MM.1S (cell line): ENCODE measurements around the gene ZFPM1.
"Not testable (repeated sequence)": the region's sequence is repeated elsewhere in the genome, so short reads cannot be mapped to it uniquely, and the experiment has no call there.

Source experiments
- DNase-seq: peaks from one replicate; pipeline ENCODE4 v3.0.0-alpha.2; 2015
- H2AFZ ChIP-seq: fragments of 300-600 bp; sonication (generic); 2 replicates; pipeline ENCODE4 v1.6.0; 2016; ENCODE audit warnings: antibody characterized with exemption, low read length
- H3F3A ChIP-seq: fragments of 300-600 bp; sonication (generic); 2 replicates; pipeline ENCODE4 v1.6.1; 2016; ENCODE audit warnings: mild to moderate bottlenecking, antibody characterized with exemption, low read length, moderate library complexity, mixed read lengths; ENCODE audit not compliant: insufficient read depth
- H3K27ac ChIP-seq: fragments of 300-600 bp; sonication (generic); 2 replicates; pipeline ENCODE4 v1.5.1; 2016; ENCODE audit warnings: mild to moderate bottlenecking, low read length
- H3K27me3 ChIP-seq: fragments of 300-600 bp; sonication (generic); replicated peaks from 2 replicates; pipeline ENCODE4 v1.6.0; 2016; ENCODE audit warnings: low read length; ENCODE audit not compliant: insufficient read depth
- H3K36me3 ChIP-seq: fragments of 300-600 bp; sonication (generic); replicated peaks from 2 replicates; pipeline ENCODE4 v1.6.1; 2016; ENCODE audit warnings: mild to moderate bottlenecking, low read length, mixed read lengths; ENCODE audit not compliant: insufficient read depth
- H3K4me1 ChIP-seq: fragments of 300-600 bp; sonication (generic); 2 replicates; pipeline ENCODE4 v1.6.1; 2016; ENCODE audit warnings: low read length, mixed read lengths
- H3K4me2 ChIP-seq: fragments of 300-600 bp; sonication (generic); 2 replicates; pipeline ENCODE4 v1.6.0; 2016; ENCODE audit warnings: low read depth, low read length
- H3K4me3 ChIP-seq: fragments of 300-600 bp; sonication (generic); 2 replicates; pipeline ENCODE4 v1.5.1; 2016; ENCODE audit warnings: low read length, mixed read lengths
- H3K79me2 ChIP-seq: fragments of 300-600 bp; sonication (generic); 2 replicates; pipeline ENCODE4 v1.6.1; 2016; ENCODE audit warnings: mixed run types, low read length, mixed read lengths
- H3K9ac ChIP-seq: fragments of 300-600 bp; sonication (generic); 2 replicates; pipeline ENCODE4 v1.6.1; 2016; ENCODE audit warnings: low read length, mixed read lengths
- H3K9me2 ChIP-seq: fragments of 300-600 bp; sonication (generic); replicated peaks from 2 replicates; pipeline ENCODE4 v1.6.1; 2016; ENCODE audit warnings: mild to moderate bottlenecking, low read length, mixed read lengths; ENCODE audit not compliant: insufficient read depth
- H3K9me3 ChIP-seq: fragments of 300-600 bp; sonication (generic); replicated peaks from 2 replicates; pipeline ENCODE4 v1.6.1; 2016; ENCODE audit warnings: mild to moderate bottlenecking, low read length, mixed read lengths; ENCODE audit not compliant: insufficient read depth
- H4K20me1 ChIP-seq: fragments of 300-600 bp; sonication (generic); 2 replicates; pipeline ENCODE4 v1.6.1; 2016; ENCODE audit warnings: mild to moderate bottlenecking, low read length, moderate library complexity, mixed read lengths; ENCODE audit not compliant: insufficient read depth
- CTCF ChIP-seq: fragments of 300-600 bp; sonication (generic); IDR thresholded peaks from 2 replicates; pipeline ENCODE4 v1.5.1; 2016; ENCODE audit warnings: antibody characterized with exemption, low read length, mixed read lengths
- EZH2 ChIP-seq: fragments of 300-600 bp; sonication (generic); optimal IDR thresholded peaks from 2 replicates; pipeline ENCODE3; 2017; ENCODE audit warnings: low read depth, mild to moderate bottlenecking, antibody characterized with exemption, low read length, mixed read lengths
- EZH2phosphoT487 ChIP-seq: fragments of 300-600 bp; sonication (generic); IDR thresholded peaks from 2 replicates; pipeline ENCODE4 v1.6.1; 2018; ENCODE audit warnings: antibody characterized with exemption, low read length

Gene ZFPM1

GRCh38 chr16:88516601-88517061 lies 63.6 kb downstream of the ZFPM1 start:
- no peak overlapping the region for H3K4me3 ChIP-seq
- H3K79me2 ChIP-seq = no peaks in the 10 kb centered on the region
- H3K4me2 ChIP-seq = no peak overlapping the region
- H3K36me3 ChIP-seq = no peaks in the 10 kb centered on the region
- H3K4me1 ChIP-seq = no peaks in the 10 kb centered on the region
- H3F3A ChIP-seq = no peaks in the 10 kb centered on the region
- DNase-seq = no peak
- H3K9me3 ChIP-seq = no peaks in the 10 kb centered on the region
- H3K9ac ChIP-seq = no peak overlapping the region
- H3K27me3 ChIP-seq = no peaks in the 10 kb centered on the region
- no peaks in the 10 kb centered on the region for H4K20me1 ChIP-seq
- H3K27ac ChIP-seq = no peak overlapping the region
- H3K9me2 ChIP-seq = no peaks in the 10 kb centered on the region
- H2AFZ ChIP-seq = no peak overlapping the region
- TF ChIP-seq EZH2 (no peak), CTCF (no peak), EZH2phosphoT487 (no peak)

GRCh38 chr16:88517208-88517774 lies 64.2 kb downstream of the ZFPM1 start:
- not testable (repeated sequence) for H3K27me3 ChIP-seq, H3K36me3 ChIP-seq, H2AFZ ChIP-seq, H3K4me2 ChIP-seq, H3K9ac ChIP-seq, H3F3A ChIP-seq, DNase-seq, H3K4me3 ChIP-seq, H4K20me1 ChIP-seq, H3K9me2 ChIP-seq, H3K4me1 ChIP-seq, H3K9me3 ChIP-seq, H3K79me2 ChIP-seq, H3K27ac ChIP-seq

- not testable (repeated sequence) for H3K9me3 ChIP-seq, H3K9me2 ChIP-seq, H3K4me3 ChIP-seq, H3K79me2 ChIP-seq, H3K36me3 ChIP-seq, H3K27me3 ChIP-seq, H3K9ac ChIP-seq, H3K4me1 ChIP-seq, H3K4me2 ChIP-seq, DNase-seq, H3F3A ChIP-seq, H3K27ac ChIP-seq, H4K20me1 ChIP-seq, H2AFZ ChIP-seq
These were observed 65.5 kb downstream of the ZFPM1 start for GRCh38 chr16:88518411-88519111.

GRCh38 chr16:88519240-88519639 lies 66.2 kb downstream of the ZFPM1 start:
- H3K4me3 ChIP-seq = no peak overlapping the region
- H3K27ac ChIP-seq = no peak overlapping the region
- no peaks in the 10 kb centered on the region for H3K9me2 ChIP-seq
- TF ChIP-seq EZH2 (no peak), CTCF (no peak), EZH2phosphoT487 (no peak)
- no peaks in the 10 kb centered on the region for H3K36me3 ChIP-seq
- no peak overlapping the region for H2AFZ ChIP-seq
- H3K79me2 ChIP-seq = no peaks in the 10 kb centered on the region
- no peaks in the 10 kb centered on the region for H4K20me1 ChIP-seq
- no peak overlapping the region for H3K4me2 ChIP-seq
- H3K4me1 ChIP-seq = no peaks in the 10 kb centered on the region
- H3K27me3 ChIP-seq = no peaks in the 10 kb centered on the region
- H3K9me3 ChIP-seq = no peaks in the 10 kb centered on the region
- H3K9ac ChIP-seq = no peak overlapping the region
- H3F3A ChIP-seq = no peaks in the 10 kb centered on the region
- no peak for DNase-seq
